Cortex of kidney (tissue), 1 donor: Measurements from ENCODE around the gene CMIP.

Experiments
- DNase-seq: peaks from one replicate; lab custom pipeline; 2025; lab: John Stamatoyannopoulos, UW

CMIP gene

GRCh38 chr16:81607805-81608522 lies 163.4 kb downstream of the CMIP start:
- DNase-seq, result no peak

GRCh38 chr16:81608523-81609209 lies 164.1 kb downstream of the CMIP start:
- DNase-seq, result no peak

GRCh38 chr16:81609323-81609892 lies 164.8 kb downstream of the CMIP start:
- DNase-seq, result no peak

GRCh38 chr16:81610144-81610842 lies 165.7 kb downstream of the CMIP start:
- DNase-seq, result no peak

GRCh38 chr16:81610936-81611335 lies 166.3 kb downstream of the CMIP start:
- no peak for DNase-seq

GRCh38 chr16:81611721-81612120 lies 167.1 kb downstream of the CMIP start:
- DNase-seq, result no peak

GRCh38 chr16:81612351-81613163 lies 167.9 kb downstream of the CMIP start:
- no peak for DNase-seq

GRCh38 chr16:81614171-81614570 lies 169.6 kb downstream of the CMIP start:
- no peak for DNase-seq

GRCh38 chr16:81614654-81615359 lies 170.2 kb downstream of the CMIP start:
- no peak for DNase-seq

- no peak for DNase-seq
These were observed 170.8 kb downstream of the CMIP start for GRCh38 chr16:81615411-81615810.

GRCh38 chr16:81615833-81616232 lies 171.2 kb downstream of the CMIP start:
- DNase-seq, result no peak

GRCh38 chr16:81616321-81617020 lies 171.9 kb downstream of the CMIP start:
- DNase-seq, result no peak

GRCh38 chr16:81617021-81617346 lies 172.4 kb downstream of the CMIP start:
- no peak for DNase-seq

GRCh38 chr16:81618187-81618586 lies 173.6 kb downstream of the CMIP start:
- DNase-seq, result no peak

GRCh38 chr16:81618661-81619060 lies 174.1 kb downstream of the CMIP start:
- no peak for DNase-seq

GRCh38 chr16:81620029-81620428 lies 175.4 kb downstream of the CMIP start:
- no peak for DNase-seq

GRCh38 chr16:81620796-81621195 lies 176.2 kb downstream of the CMIP start:
- DNase-seq, result no peak

- DNase-seq, result no peak
These were observed 176.9 kb downstream of the CMIP start for GRCh38 chr16:81621496-81621895.

- DNase-seq, result no peak
These were observed 178.9 kb downstream of the CMIP start for GRCh38 chr16:81623365-81624102.

GRCh38 chr16:81624403-81624759 lies 179.8 kb downstream of the CMIP start:
- DNase-seq, result no peak
